Stimulated activated CD4-positive, alpha-beta T cell treated with anti-CD3 and anti-CD28 coated beads, Interleukin-4, amount 100 ng/mL, for 48 hours (primary cell): ENCODE measurements around the gene PSMD12.
"Not testable (repeated sequence)": the region's sequence is repeated elsewhere in the genome, so short reads cannot be mapped to it uniquely, and the experiment has no call there.

Experiments used
- DNase-seq, 2 donors: peaks; one replicate each; pipeline ENCODE4 v3.0.0-alpha.2; 2020; ENCODE audit warnings: low read depth in 2 of 2

PSMD12 gene

GRCh38 chr17:67311575-67311974 is 54.8 kb downstream of the PSMD12 start:
- no peak for DNase-seq

- no peak for DNase-seq
Measured at GRCh38 chr17:67310406-67310805, 56.0 kb downstream of the PSMD12 start.

GRCh38 chr17:67305446-67306235 is 60.7 kb downstream of the PSMD12 start:
- not testable (repeated sequence) for DNase-seq

- DNase-seq: no peak
Measured at GRCh38 chr17:67297454-67297960, 68.9 kb downstream of the PSMD12 start.

- DNase-seq: no peak
Measured at GRCh38 chr17:67294451-67295199, 71.8 kb downstream of the PSMD12 start.

GRCh38 chr17:67293251-67294203 is 72.8 kb downstream of the PSMD12 start:
- DNase-seq: peak; percentile 51 to 60

GRCh38 chr17:67290711-67291291 is 75.6 kb downstream of the PSMD12 start:
- DNase-seq: no peak

- no peak for DNase-seq
Measured at GRCh38 chr17:67290244-67290643, 76.1 kb downstream of the PSMD12 start.

- DNase-seq: no peak
Measured at GRCh38 chr17:67289181-67289876, 77.0 kb downstream of the PSMD12 start.
